HL-60 (cell line): ENCODE results near the gene OMA1.

Source experiments
- DNase-seq, 2 experiments: peaks; one replicate each; pipeline ENCODE4 v3.0.0-alpha.2; 2010 to 2020; ENCODE audit warnings: low read depth in 1 of 2, low spot score in 1 of 2
- H3K27ac ChIP-seq: fragments of 250-450 bp; sonication (Bioruptor Pico); replicated peaks from 2 replicates; pipeline ENCODE4 v1.5.1; 2020; ENCODE audit warnings: mild to moderate bottlenecking, moderate library complexity
- H3K27me3 ChIP-seq: fragments of 250-450 bp; sonication (Bioruptor Pico); 2 replicates; pipeline ENCODE4 v1.5.1; 2021; ENCODE audit warnings: mild to moderate bottlenecking, moderate library complexity; ENCODE audit not compliant: insufficient read depth, poor library complexity, severe bottlenecking
- H3K4me3 ChIP-seq: replicated peaks from 2 replicates; pipeline ENCODE4 v1.5.1; 2011; ENCODE audit warnings: mild to moderate bottlenecking, control low read depth, low read length; ENCODE audit not compliant: insufficient read depth
- CTCF ChIP-seq: IDR thresholded peaks from one replicate; pipeline ENCODE4 v1.5.1; 2011; ENCODE audit warnings: low read length, control low read depth, inconsistent platforms; ENCODE audit not compliant: insufficient read depth
- GABPA ChIP-seq: IDR thresholded peaks from 2 replicates; pipeline ENCODE4 v1.6.1; 2012; ENCODE audit warnings: low read depth
- POLR2AphosphoS5 ChIP-seq: IDR thresholded peaks from 2 replicates; pipeline ENCODE4 v1.6.1; 2012; ENCODE audit warnings: low read depth
- REST ChIP-seq: IDR thresholded peaks from 2 replicates; pipeline ENCODE4 v1.6.1; 2012; ENCODE audit warnings: low read depth; ENCODE audit not compliant: insufficient replicate concordance
- SPI1 ChIP-seq: IDR thresholded peaks from 2 replicates; pipeline ENCODE4 v1.6.1; 2012; ENCODE audit warnings: low read depth, mild to moderate bottlenecking, borderline replicate concordance

Gene OMA1

DNA sequence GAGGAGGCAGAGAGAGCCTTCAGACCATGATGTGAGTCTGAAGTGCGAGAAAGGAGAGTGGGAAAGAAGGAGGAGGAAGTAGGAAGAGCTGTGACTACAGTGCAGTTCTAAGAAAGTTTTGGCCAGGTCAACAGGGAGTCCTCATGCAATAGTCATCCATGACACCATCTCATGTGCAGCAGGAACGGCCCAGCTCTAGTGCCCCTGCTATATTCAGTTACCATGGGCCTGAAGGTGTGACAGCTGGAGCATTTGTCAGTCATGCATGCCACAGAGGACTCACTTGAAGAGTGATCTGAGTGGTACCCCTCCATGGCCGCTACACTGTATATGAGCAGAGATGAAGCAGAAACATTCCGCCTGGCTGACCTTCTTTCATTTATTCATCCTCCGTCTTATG is 77.9 kb downstream of the OMA1 start:
- TF ChIP-seq CTCF: no peak
- TF ChIP-seq REST: no peak
- no peak for TF ChIP-seq SPI1
- no peak for TF ChIP-seq POLR2AphosphoS5
- no peak for TF ChIP-seq GABPA
- Histone ChIP-seq H3K27ac (no peak overlapping the region), H3K27me3 (no peaks in the 10 kb centered on the region), H3K4me3 (no peak overlapping the region)
- DNase-seq: no peak

GRCh38 chr1:58466630-58467241 is 79.8 kb downstream of the OMA1 start:
- TF ChIP-seq GABPA (no peak), SPI1 (no peak), REST (no peak), CTCF (no peak), POLR2AphosphoS5 (no peak)
- DNase-seq: no peak
- Histone ChIP-seq H3K27ac (no peak overlapping the region), H3K27me3 (no peaks in the 10 kb centered on the region), H3K4me3 (no peak overlapping the region)

- no peak for DNase-seq
- TF ChIP-seq SPI1 (no peak), CTCF (no peak), GABPA (no peak), POLR2AphosphoS5 (no peak), REST (no peak)
- no peak overlapping the region for H3K27ac ChIP-seq
Observed at GRCh38 chr1:58465825-58466629, 80.5 kb downstream of the OMA1 start.

More at GRCh38 chr1:58465825-58466629, 80.5 kb downstream of the OMA1 start:
- H3K4me3 ChIP-seq: no peak overlapping the region
- H3K27me3 ChIP-seq: no peaks in the 10 kb centered on the region
